Pancreas (tissue), 10 donors: ENCODE data around the gene LAYN. TPM values are rescaled to one million over a fixed set of nuclear protein-coding genes. Genes with fewer than 3 reads are reported as not detected.

ENCODE experiments used
- ATAC-seq, 4 donors: fragments of 200-7000 bp; cut with Tn5 transposase; one replicate each; pipeline versions ENCODE4 v1.8.0 to v1.9.1; 2020; ENCODE audit warnings: mild to moderate bottlenecking in 4 of 4, moderate library complexity in 4 of 4
- DNase-seq, 6 donors: peaks; one replicate each; pipeline ENCODE4 v3.0.0-alpha.2; 2020
- FAIRE-seq: peaks from 2 replicates; lab custom pipeline; 2012; peaks lifted over from hg19 to GRCh38; lab: Jason Lieb, UNC
- H3K27ac ChIP-seq, 4 donors: fragments of 200-600 bp; sonication (generic); 1 replicate in 3 of 4; 2 replicates in 1 of 4; pipeline versions ENCODE4 v1.5.0 to v1.8.0; 2020
- H3K27me3 ChIP-seq, 4 donors: fragments of 200-600 bp; one replicate each; pipeline ENCODE4 v1.8.0; 2021
- H3K36me3 ChIP-seq, 3 donors: fragments of 200-600 bp; sonication (generic) in 1 of 3; one replicate each; pipeline versions ENCODE4 v1.5.0 to v1.8.0; 2020 to 2021
- H3K4me1 ChIP-seq, 3 donors: fragments of 200-600 bp; one replicate each; pipeline ENCODE4 v1.8.0; 2021
- H3K4me3 ChIP-seq, 4 donors: fragments of 200-600 bp; sonication (generic) in 2 of 4; one replicate each; pipeline versions ENCODE4 v1.5.0 to v1.8.0; 2020 to 2021
- H3K9me3 ChIP-seq, 4 donors: fragments of 200-600 bp; one replicate each; pipeline ENCODE4 v1.8.0; 2021
- CTCF ChIP-seq, 4 donors: fragments of 200-600 bp; sonication (generic) in 3 of 4; IDR thresholded peaks; one replicate each; pipeline versions ENCODE4 v1.5.0 to v1.8.0; 2021; ENCODE audit warnings: antibody characterized with exemption in 4 of 4
- WGBS, 2 donors: extraction: QIAGEN DNeasy Blood & Tissue Kit; methylation state at CpG; one replicate each; pipeline ENCODE4 v1.1.7; 2013; 5-methylcytosine and 5-hydroxymethylcytosine counted together
- intact Hi-C, 3 donors: fragments of 100-400 bp; cut with DNase I; formaldehyde crosslinking; loops; one replicate each; pipeline versions ENCODE4 v1.11.1 to v1.14.2; 2022
- polyA plus RNA-seq, 2 donors: library from polyadenylated mRNA; stranded (reverse); fragments of 200-250 nt; gene quantifications; one replicate each; pipeline ENCODE4 v1.2.3, GENCODE V29; 2013
- total RNA-seq, 6 donors: library from RNA; stranded (reverse); fragmentation: NEBNext Ultra II Directional in 4 of 6; extraction: Animal tissue kit (Norgen Biotek cat#: 25700) in 4 of 6; gene quantifications; one replicate each; pipeline versions ENCODE4 v1.2.1 to v1.2.4, GENCODE V29; 2021 to 2023
- donor health status: healthy with polysubstance abuse.
- donor health status: DM: no; HTN: no; CAD: no; lungs with moderate emphysema.
- donor health status: DM: no; HTN: no; CAD: no.
- donor health status: control.
- donor health status: control.
- donor health status: Bipolar disorder and iron deficiency.
- donor health status: DM: yes; HTN: yes; CAD: no.
- donor health status: DM: no; HTN: no; CAD: no.
- donor health status: DM: no; HTN: no; CAD: no.
- donor health status: DM: yes; HTN: yes; CAD: no.

LAYN gene
- total and polyA plus RNA-seq, 8 donors, result 0.44 to 3.2 (median 1.1) TPM

GRCh38 chr11:111591187-111591960 lies 50.9 kb downstream of the LAYN start:
- no peak for FAIRE-seq
- ATAC-seq, result no peak
- TF ChIP-seq CTCF (IDR thresholded peaks at IDR 0.05), result no peak
- WGBS, 2 donors, result 79 to 88% methylated on average over 4 of the region's 4 CpGs
- no peak for DNase-seq
- no peaks in the 10 kb centered on the region for H3K9me3 ChIP-seq
- no peaks in the 10 kb centered on the region for H3K27me3 ChIP-seq
- H3K27ac ChIP-seq, result no peak overlapping the region
- intact Hi-C loops, result loop anchor here (5.0 to 10.0 kb wide), 3 partner anchors 243 to 253 kb away; no protein-coding TSS in a partner anchor
- no peaks in the 10 kb centered on the region for H3K36me3 ChIP-seq
- H3K4me3 ChIP-seq, result no peak overlapping the region
- H3K4me1 ChIP-seq, result peaks cover 0 to 4% (median 0%) of the 10 kb centered on the region in 3 donors

GRCh38 chr11:111592491-111592890 lies 52.0 kb downstream of the LAYN start:
- Histone ChIP-seq H3K27me3 (no peaks in the 10 kb centered on the region), H3K27ac (no peak overlapping the region), H3K4me3 (no peak overlapping the region), H3K36me3 (no peaks in the 10 kb centered on the region), H3K4me1 (peaks cover 0 to 4% (median 0%) of the 10 kb centered on the region in 3 donors), H3K9me3 (no peaks in the 10 kb centered on the region)
- FAIRE-seq (no peak), DNase-seq (no peak), ATAC-seq (no peak)
- no peak for TF ChIP-seq CTCF (IDR thresholded peaks at IDR 0.05)
- intact Hi-C loops, result loop anchor here (5.0 to 10.0 kb wide), 3 partner anchors 242 to 252 kb away; no protein-coding TSS in a partner anchor

- WGBS, 2 donors, result 65 to 79% methylated on average over 1 of the region's 1 CpG
- Histone ChIP-seq H3K9me3 (no peaks in the 10 kb centered on the region), H3K27ac (no peak overlapping the region), H3K4me1 (peaks cover 0 to 4% (median 0%) of the 10 kb centered on the region in 3 donors), H3K4me3 (no peak overlapping the region), H3K27me3 (no peaks in the 10 kb centered on the region), H3K36me3 (no peaks in the 10 kb centered on the region)
- no peak for DNase-seq
- FAIRE-seq, result no peak
- TF ChIP-seq CTCF (IDR thresholded peaks at IDR 0.05), result no peak
- ATAC-seq, result no peak
- intact Hi-C loops, result loop anchor here in 2 of 3 donors (10.0 kb wide), 2 partner anchors 238 to 248 kb away; no protein-coding TSS in a partner anchor
Observed at GRCh38 chr11:111596319-111596718, 55.8 kb downstream of the LAYN start.

GRCh38 chr11:111598148-111598547 lies 57.6 kb downstream of the LAYN start:
- Histone ChIP-seq H3K27me3 (no peaks in the 10 kb centered on the region), H3K27ac (no peak overlapping the region), H3K4me3 (no peak overlapping the region), H3K9me3 (no peaks in the 10 kb centered on the region), H3K4me1 (peaks cover 0 to under 1% (median 0%) of the 10 kb centered on the region in 3 donors), H3K36me3 (no peaks in the 10 kb centered on the region)
- 35 to 53% methylated on average over 1 of the region's 1 CpG for WGBS, 2 donors
- no peak for TF ChIP-seq CTCF (IDR thresholded peaks at IDR 0.05)
- no peak for ATAC-seq
- no peak for FAIRE-seq
- intact Hi-C loops, result loop anchor here in 2 of 3 donors (10.0 kb wide), 2 partner anchors 237 to 247 kb away; no protein-coding TSS in a partner anchor
- no peak for DNase-seq

GRCh38 chr11:111598559-111598958 lies 58.0 kb downstream of the LAYN start:
- Histone ChIP-seq H3K9me3 (no peaks in the 10 kb centered on the region), H3K27me3 (no peaks in the 10 kb centered on the region), H3K36me3 (no peaks in the 10 kb centered on the region), H3K4me3 (no peak overlapping the region), H3K4me1 (no peaks in the 10 kb centered on the region), H3K27ac (no peak overlapping the region)
- ATAC-seq, result no peak
- no peak for TF ChIP-seq CTCF (IDR thresholded peaks at IDR 0.05)
- no peak for FAIRE-seq
- 71 to 84% methylated on average over 2 of the region's 2 CpGs for WGBS, 2 donors
- DNase-seq, result no peak
- intact Hi-C loops, result loop anchor here in 2 of 3 donors (10.0 kb wide), 2 partner anchors 236 to 246 kb away; no protein-coding TSS in a partner anchor
